GM21381 (cell line): ENCODE measurements around the gene AQP5.

Experiments used
- ATAC-seq: cut with Tn5 transposase; IDR thresholded peaks from one replicate; pipeline ENCODE4 v1.9.1; 2021; ENCODE audit warnings: mild to moderate bottlenecking, moderate library complexity; ENCODE audit not compliant: unreplicated experiment

The AQP5 gene

GRCh38 chr12:49949866-49950265 is 11.8 kb upstream of the AQP5 start:
- no peak for ATAC-seq

- ATAC-seq: no peak
Observed at GRCh38 chr12:49950273-49951251, 11.1 kb upstream of the AQP5 start, which contains the start of gene AQP2. TSS of gene AQP2 (plus strand) at chr12:49950737. CDS start at chr12:49950831, 94 bp downstream.

GRCh38 chr12:49951411-49952240 is 10.0 kb upstream of the AQP5 start:
- no peak for ATAC-seq

- ATAC-seq: no peak
Observed at GRCh38 chr12:49952391-49953055, 9.1 kb upstream of the AQP5 start.

DNA sequence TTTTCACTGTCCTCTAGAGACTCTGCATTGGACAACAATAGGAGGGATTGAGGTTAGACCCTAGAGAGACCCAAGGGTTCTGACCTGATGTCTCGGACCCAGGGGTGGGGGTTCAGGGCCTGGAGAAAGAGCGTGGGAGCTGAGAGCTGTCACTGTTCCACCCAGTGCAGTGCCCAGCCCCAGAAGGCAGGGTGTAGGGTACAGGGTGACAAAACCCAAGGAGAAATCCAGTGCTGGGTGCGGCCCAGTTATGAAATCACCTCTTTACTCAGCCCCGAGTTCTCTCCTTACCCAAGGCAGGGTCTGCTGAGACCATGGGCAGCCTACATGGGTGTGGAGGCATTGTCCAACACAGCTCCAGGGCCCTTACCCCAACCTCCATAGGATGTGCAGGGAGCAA is 8.5 kb upstream of the AQP5 start:
- no peak for ATAC-seq

- no peak for ATAC-seq
Observed at GRCh38 chr12:49953961-49954846, 7.5 kb upstream of the AQP5 start.

- ATAC-seq: no peak
Observed at GRCh38 chr12:49954863-49955830, 6.5 kb upstream of the AQP5 start.

DNA sequence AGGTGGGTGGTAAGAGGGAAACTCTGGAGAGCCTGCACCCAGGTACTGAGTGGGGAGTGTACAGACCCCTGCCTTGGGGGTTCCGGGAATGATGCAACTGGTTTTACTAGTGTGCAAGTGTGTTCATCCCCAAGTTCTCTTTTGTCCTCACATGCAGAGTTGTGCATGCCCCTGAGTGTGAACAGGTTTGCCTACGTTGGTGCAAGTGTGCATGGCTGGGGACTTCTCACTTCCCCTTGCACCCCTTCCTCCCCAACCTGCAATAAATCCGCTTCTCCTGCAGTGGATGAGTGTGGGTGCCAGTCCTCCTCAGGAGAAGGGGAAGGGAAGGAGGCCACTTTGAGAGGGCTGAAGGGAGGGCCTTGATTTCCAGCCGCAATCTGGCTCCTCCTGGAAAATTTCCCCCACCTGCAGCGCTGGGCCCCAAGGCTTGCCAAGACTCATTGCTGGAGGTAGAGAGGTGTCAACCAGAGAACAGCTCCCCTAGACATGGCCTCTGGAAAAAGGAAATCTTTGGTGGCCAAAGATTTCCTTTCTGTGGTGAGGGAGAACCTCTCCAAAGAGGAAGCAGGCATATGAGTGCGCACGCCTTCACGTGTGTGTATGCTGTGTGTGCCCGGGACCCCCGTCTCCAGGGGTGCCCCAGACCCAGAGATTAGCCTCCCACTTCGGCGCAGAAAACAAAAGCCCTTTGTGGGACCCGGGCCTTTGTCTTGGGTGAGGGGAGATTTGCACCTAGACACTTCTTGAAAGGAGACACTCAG is 5.6 kb upstream of the AQP5 start:
- no peak for ATAC-seq

DNA sequence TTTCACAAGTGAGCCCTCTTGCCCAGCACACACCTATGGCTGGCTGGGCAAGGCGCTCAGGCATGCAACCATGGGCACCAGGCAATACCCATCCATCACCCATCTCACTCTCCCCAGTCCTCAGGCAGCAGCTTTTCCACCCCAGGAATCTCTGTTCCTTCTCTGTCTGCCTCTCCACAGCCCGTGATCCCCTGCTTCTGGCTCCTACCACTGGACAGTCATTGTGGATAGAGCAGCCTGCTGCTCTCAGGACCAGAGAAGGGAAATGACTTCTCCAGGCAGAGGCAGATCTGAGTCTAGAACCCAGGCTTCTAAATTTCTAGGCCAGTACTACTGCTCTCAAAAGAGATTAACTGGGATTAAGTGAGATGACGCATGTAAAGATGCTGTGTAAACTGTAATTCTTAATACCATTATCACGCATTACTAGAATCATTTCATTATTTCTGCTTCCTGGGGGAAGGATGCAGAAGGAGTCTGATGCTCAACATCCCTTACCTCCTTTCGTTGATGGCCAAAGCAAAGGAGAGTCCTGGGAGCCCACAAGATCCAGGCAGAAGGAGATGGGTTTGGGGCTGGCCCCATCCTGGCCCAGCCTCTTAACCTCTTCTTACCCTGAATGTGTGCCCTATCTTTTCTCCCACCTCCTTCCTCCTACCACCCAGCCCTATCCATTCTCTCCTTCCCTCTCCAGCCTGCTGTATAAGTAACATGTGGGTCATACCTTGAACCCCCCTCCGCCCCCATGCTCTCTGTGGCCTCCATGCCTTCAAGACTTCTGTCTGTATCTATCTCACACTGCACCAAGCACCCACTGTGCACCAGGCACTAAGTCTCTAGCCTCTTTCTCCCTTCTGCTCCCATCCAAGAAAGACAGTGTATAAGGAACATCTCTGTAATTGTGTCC is 4.8 kb upstream of the AQP5 start:
- ATAC-seq: no peak

DNA sequence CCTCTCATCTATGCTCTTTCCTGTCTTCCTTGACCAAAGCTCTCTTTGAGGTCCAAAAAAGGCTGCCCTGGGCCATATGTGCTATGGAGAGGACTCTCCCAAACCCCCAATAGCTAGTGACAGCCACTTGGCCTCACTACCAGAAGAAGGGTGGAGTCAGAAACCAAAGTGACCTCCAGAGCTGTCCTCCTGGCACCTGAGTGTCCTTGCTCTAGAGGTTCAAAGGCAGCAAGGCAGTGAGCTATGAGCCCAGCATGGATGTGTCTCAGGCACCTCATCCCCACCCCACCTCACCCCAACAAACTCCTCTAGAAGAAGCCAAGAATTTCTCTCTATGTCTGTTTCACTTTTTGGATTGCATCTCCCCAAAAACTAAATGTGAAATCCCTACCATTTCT is 4.1 kb upstream of the AQP5 start:
- no peak for ATAC-seq

DNA sequence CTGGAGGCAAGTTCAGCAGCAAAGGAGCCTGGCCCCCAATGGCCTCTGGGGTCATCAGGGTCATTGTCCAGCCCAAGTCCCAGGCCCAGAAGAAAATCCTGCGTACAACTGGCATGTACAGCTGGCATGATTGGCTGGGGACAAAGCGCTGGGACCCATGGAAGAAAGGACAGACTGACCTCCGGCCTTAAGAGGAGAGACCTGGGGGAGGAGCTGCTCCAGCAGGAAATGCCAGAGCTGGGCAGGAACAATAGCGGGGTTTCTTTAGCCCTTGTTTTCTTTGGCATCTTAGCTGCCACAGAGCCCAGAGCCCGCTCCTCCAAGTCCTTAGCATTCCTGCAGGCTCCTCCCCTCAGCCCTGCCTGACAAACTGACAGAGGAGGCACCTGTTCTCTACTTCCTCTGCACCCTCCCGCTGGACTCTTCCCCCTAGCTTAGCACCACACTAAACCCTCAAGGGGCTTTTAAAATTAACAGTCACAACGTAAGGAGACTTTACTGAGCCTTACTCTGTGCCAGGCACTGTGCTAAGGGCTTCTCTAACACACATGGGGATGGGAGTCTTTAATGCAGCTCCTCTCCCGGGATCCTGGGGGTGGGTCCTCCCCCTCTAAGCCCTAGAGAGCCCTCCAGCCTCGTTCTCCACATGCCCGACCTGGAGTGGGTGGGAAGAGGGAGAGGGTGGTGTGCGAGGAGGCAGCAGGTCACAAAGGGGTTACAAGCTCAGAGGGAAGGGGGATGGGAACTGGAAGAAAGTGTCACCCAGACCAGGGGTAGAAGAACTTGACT is 1.8 kb upstream of the AQP5 start:
- ATAC-seq: no peak

DNA sequence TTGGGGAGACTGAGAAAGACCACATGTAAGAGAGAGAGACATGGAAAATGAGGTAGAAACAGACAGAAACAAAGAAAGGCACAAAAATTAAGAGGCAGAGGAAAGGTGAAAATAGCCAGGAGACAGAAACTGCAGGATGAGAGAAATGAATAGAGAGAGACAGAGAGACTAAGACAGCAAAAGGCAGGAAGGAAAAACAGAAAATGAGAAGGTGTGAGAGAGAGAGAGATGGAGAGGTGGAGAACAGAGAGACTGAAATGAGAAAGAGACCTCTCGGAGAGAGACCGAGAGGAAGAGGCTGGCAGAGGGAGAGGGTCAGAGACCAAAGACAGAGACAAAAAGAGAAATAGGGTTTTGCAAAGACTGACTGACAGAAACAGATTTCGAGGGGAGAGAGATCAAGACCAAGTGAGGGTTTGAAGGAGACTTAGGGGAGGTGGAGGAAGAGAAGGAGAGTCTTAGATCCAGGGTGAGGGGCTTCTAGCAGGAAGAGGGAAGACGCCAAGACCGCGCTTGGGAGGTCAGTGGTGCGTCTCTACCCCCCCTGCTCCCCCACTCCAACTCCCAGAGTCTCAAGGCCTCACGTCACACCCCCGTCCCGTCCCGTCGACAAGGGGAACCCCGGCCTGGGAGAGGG is 1.1 kb upstream of the AQP5 start:
- no peak for ATAC-seq

DNA sequence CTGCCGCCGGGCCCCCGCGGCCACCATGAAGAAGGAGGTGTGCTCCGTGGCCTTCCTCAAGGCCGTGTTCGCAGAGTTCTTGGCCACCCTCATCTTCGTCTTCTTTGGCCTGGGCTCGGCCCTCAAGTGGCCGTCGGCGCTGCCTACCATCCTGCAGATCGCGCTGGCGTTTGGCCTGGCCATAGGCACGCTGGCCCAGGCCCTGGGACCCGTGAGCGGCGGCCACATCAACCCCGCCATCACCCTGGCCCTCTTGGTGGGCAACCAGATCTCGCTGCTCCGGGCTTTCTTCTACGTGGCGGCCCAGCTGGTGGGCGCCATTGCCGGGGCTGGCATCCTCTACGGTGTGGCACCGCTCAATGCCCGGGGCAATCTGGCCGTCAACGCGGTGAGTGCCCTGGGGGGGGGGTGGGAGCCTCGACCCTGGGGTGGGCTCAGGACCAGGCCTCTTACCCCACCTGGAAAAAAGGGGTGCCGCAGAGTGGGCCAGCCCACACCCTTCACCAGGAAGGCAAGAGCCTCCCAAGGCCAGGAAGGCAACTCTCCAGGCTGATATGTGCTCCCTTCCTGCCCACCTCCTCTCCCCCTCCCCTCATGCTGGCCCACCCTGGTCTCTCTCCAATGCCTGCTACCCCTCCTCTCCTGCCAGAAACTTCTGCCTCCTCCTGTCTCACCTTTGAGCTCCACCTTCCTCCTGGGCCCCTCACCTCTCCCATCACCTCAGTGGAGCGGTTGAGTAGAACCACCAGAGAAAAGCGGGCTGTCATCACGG is 507 bp downstream of the AQP5 start:
- no peak for ATAC-seq

DNA sequence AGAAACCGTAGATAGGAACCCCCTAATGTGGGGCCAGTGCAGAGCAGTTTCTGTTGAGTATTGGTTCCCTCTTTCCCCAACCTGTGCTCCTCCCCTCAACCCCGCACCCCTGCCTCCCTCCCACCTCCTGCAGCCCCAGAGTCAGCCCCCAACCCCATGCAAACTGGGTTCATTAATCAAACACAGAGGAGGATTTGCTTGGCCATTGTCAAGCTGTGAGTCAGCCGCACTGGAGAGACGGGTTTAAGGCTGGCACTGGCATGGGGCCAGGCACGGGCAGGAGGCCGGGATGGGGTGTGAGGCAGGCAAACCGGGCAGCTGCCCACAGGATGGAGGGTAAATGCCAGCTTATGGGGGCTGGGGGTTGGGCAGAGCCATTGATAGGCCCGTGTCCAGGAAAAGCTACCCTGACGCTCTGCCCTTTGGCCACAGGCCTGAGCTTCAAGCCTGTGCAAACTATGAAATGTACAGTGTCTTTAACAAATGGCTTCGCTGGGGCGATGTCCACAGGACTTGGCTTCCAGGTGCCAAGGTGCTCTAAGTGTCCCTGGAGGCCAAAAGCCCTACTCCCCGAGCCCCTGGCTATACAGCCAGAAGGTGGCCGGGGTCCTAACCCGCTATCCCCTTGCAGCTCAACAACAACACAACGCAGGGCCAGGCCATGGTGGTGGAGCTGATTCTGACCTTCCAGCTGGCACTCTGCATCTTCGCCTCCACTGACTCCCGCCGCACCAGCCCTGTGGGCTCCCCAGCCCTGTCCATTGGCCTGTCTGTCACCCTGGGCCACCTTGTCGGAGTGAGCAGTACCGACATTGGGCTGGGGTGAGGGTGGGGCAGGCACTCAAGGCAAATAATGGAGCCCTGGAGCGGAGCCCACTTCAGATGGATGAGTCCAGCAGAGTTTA is 1.4 kb downstream of the AQP5 start:
- ATAC-seq: no peak
